HG03095 (cell line): ENCODE measurements around the gene ANO4.

Source experiments
- ATAC-seq: cut with Tn5 transposase; IDR thresholded peaks from one replicate; pipeline ENCODE4 v1.9.1; 2021; ENCODE audit warnings: moderate library complexity; ENCODE audit not compliant: unreplicated experiment

Gene ANO4

GRCh38 chr12:100801320-100801719 lies 6.7 kb downstream of the ANO4 start:
- no peak for ATAC-seq

GRCh38 chr12:100808777-100809176 lies 14.2 kb downstream of the ANO4 start:
- no peak for ATAC-seq

GRCh38 chr12:100820314-100820713 lies 25.7 kb downstream of the ANO4 start:
- no peak for ATAC-seq

GRCh38 chr12:100823963-100824362 lies 29.4 kb downstream of the ANO4 start:
- no peak for ATAC-seq

GRCh38 chr12:100824476-100824875 lies 29.9 kb downstream of the ANO4 start:
- no peak for ATAC-seq

- ATAC-seq, result no peak
These were observed 31.7 kb downstream of the ANO4 start for GRCh38 chr12:100826323-100826722.

GRCh38 chr12:100827901-100828520 lies 33.4 kb downstream of the ANO4 start:
- ATAC-seq, result no peak

- no peak for ATAC-seq
These were observed 35.6 kb downstream of the ANO4 start for GRCh38 chr12:100830003-100830795.

GRCh38 chr12:100833282-100833681 lies 38.7 kb downstream of the ANO4 start:
- ATAC-seq, result no peak

GRCh38 chr12:100840748-100841147 lies 46.2 kb downstream of the ANO4 start:
- no peak for ATAC-seq

GRCh38 chr12:100842156-100842555 lies 47.6 kb downstream of the ANO4 start:
- ATAC-seq, result no peak

- no peak for ATAC-seq
These were observed 48.5 kb downstream of the ANO4 start for GRCh38 chr12:100843061-100843460.

GRCh38 chr12:100845095-100845494 lies 50.5 kb downstream of the ANO4 start:
- no peak for ATAC-seq

- no peak for ATAC-seq
These were observed 57.1 kb downstream of the ANO4 start for GRCh38 chr12:100851637-100852036.

GRCh38 chr12:100857418-100857817 lies 62.8 kb downstream of the ANO4 start:
- ATAC-seq, result no peak

GRCh38 chr12:100857971-100858370 lies 63.4 kb downstream of the ANO4 start:
- no peak for ATAC-seq

GRCh38 chr12:100858656-100859055 lies 64.1 kb downstream of the ANO4 start:
- no peak for ATAC-seq

- no peak for ATAC-seq
These were observed 64.6 kb downstream of the ANO4 start for GRCh38 chr12:100859063-100859627.

- ATAC-seq, result no peak
These were observed 66.0 kb downstream of the ANO4 start for GRCh38 chr12:100860611-100861010.

GRCh38 chr12:100862676-100863075 lies 68.1 kb downstream of the ANO4 start:
- ATAC-seq, result no peak

- ATAC-seq, result no peak
These were observed 69.8 kb downstream of the ANO4 start for GRCh38 chr12:100864366-100864765.
